CD1c-positive myeloid dendritic cell (primary cell): ENCODE data around the gene RADX.

ENCODE experiments used
- DNase-seq: peaks from one replicate; pipeline ENCODE4 v3.0.0-alpha.2; 2016; ENCODE audit errors: extremely low spot score

Gene RADX

GRCh38 chrX:106692425-106693065 is 80.8 kb downstream of the RADX start:
- DNase-seq, result no peak

GRCh38 chrX:106696502-106696901 is 84.7 kb downstream of the RADX start:
- DNase-seq, result no peak

- no peak for DNase-seq
Observed at GRCh38 chrX:106698693-106699092, 86.9 kb downstream of the RADX start.

DNA sequence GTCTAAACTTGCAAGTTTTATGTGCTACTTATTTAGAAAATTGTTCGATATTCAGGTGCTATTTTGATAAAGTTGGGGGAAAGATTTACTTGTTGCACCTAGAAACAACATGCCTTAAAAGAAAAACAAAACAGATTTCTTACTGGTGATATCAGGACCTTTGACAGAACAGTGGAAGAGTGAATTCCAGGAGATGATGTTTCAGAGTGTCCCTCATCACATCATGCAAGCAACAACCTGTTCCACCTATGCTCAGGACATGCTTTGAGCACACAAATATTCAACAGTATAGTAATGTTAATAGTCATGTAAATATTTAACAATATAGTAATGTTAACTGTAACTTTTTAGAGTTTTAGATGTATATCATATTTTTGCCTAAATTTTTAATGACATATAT is 90.9 kb downstream of the RADX start:
- no peak for DNase-seq

GRCh38 chrX:106706466-106706865 is 94.7 kb downstream of the RADX start:
- DNase-seq, result no peak

- DNase-seq, result no peak
Observed at GRCh38 chrX:106707771-106708454, 96.1 kb downstream of the RADX start.

- no peak for DNase-seq
Observed at GRCh38 chrX:106710771-106711170, 99.0 kb downstream of the RADX start.

- no peak for DNase-seq
Observed at GRCh38 chrX:106711375-106711774, 99.6 kb downstream of the RADX start.

- no peak for DNase-seq
Observed at GRCh38 chrX:106716004-106716403, 104.2 kb downstream of the RADX start.

- DNase-seq, result no peak
Observed at GRCh38 chrX:106716463-106716862, 104.7 kb downstream of the RADX start.

- DNase-seq, result no peak
Observed at GRCh38 chrX:106718709-106719108, 106.9 kb downstream of the RADX start.

GRCh38 chrX:106725931-106726330 is 114.2 kb downstream of the RADX start:
- no peak for DNase-seq

DNA sequence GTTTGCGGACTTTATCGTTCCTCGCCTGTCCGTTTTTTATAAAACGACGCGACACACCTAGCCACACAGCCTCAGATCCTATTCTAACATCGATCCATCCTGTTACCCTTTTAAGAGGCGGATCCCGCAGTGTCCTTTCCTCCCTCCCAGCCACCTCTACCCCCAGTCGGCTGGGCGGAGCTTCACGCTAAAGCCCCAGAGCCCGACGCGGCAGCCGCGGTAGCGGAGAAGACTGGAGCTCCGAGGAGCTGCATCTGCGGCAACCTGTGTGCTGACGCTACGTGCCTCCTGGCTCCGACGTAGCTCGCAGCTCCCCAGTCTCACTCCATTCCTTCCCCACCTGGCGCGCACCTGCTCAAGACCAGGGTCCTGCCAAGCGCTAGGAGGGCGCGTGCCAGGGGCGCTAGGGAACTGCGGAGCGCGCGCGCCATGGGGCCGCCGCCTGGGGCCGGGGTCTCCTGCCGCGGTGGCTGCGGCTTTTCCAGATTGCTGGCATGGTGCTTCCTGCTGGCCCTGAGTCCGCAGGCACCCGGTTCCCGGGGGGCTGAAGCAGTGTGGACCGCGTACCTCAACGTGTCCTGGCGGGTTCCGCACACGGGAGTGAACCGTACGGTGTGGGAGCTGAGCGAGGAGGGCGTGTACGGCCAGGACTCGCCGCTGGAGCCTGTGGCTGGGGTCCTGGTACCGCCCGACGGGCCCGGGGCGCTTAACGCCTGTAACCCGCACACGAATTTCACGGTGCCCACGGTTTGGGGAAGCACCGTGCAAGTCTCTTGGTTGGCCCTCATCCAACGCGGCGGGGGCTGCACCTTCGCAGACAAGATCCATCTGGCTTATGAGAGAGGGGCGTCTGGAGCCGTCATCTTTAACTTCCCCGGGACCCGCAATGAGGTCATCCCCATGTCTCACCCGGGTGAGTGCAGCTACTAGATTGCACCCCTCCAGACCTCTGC is 115.0 kb downstream of the RADX start, which contains the start of gene RNF128:
TSS of gene RNF128 (plus strand) at position 217 of the 953 bp plus-strand sequence. CDS start at position 430, 213 bp downstream.
- DNase-seq, result no peak

GRCh38 chrX:106728337-106728736 is 116.6 kb downstream of the RADX start:
- no peak for DNase-seq
